HK-2 (cell line): ENCODE measurements around the gene IFNL4.
"Not testable (repeated sequence)": the region's sequence is repeated elsewhere in the genome, so short reads cannot be mapped to it uniquely, and the experiment has no call there.

Experiments used
- DNase-seq: peaks from one replicate; pipeline ENCODE4 v3.0.0-alpha.2; 2018; ENCODE audit not compliant: unreplicated experiment

IFNL4 gene

GRCh38 chr19:39248806-39249205 lies at the start of gene IFNL4:
Gene IFNL4, minus strand, starts transcription at chr19:39248856.
- no peak for DNase-seq

DNA sequence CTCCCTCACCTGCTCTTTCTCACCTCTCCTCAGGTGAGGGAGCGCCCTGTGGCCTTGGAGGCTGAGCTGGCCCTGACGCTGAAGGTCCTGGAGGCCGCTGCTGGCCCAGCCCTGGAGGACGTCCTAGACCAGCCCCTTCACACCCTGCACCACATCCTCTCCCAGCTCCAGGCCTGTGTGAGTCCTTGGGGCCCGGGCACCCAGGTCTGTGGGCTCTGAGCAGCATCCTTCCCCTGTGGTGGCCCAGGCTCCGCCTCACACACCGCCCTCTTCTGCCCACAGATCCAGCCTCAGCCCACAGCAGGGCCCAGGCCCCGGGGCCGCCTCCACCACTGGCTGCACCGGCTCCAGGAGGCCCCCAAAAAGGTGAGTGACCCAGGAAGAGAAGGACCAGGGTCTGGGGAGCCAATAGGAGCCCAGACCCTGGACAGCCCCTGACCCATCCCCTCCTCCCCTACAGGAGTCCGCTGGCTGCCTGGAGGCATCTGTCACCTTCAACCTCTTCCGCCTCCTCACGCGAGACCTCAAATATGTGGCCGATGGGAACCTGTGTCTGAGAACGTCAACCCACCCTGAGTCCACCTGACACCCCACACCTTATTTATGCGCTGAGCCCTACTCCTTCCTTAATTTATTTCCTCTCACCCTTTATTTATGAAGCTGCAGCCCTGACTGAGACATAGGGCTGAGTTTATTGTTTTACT lies 49.4 kb upstream of the IFNL4 start:
- no peak for DNase-seq

DNA sequence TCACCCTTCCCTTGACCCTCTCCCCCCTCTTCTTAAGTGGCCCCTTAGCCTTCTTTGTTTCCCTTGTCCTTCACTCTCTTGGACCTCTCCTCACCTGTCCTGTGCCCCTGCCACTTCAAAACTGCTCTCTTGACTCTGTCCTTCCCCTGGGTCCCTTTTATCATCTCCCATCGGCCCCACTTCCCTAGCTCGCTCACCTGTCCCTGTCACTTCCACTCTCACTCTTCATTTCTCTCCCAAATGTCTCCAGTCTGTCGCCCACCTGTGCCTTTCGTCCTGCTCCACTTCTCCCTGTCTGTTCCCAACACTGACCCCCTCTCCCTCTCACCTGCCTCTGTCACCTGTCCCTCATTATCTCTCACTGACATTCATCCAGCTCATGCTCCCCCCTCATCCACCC lies 48.2 kb upstream of the IFNL4 start:
- DNase-seq: no peak

- no peak for DNase-seq
Observed at GRCh38 chr19:39296055-39296645, 47.5 kb upstream of the IFNL4 start, which contains the start of gene IFNL1. Gene IFNL1, plus strand, starts transcription at chr19:39296407. Its CDS starts 15 bp downstream, at chr19:39296422.

DNA sequence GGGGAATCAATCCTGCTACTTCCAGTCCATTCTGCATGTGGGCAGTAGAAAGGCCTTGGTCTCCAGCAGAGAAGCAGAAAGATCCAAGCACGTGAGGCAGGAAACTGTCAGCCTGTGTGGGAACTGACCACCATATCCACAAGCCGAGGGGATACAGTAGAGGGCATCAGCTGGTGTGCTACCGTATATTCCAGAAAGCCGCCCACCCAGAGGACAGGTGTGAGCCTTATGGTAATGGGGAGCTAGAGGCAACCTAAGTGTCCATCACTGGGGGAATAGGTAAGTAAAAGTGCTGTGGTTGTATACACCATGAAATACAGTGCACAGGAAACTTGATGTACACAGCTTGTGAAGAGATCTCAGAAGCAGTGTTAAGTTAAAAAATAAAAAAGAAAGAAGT lies 44.7 kb upstream of the IFNL4 start:
- no peak for DNase-seq

DNA sequence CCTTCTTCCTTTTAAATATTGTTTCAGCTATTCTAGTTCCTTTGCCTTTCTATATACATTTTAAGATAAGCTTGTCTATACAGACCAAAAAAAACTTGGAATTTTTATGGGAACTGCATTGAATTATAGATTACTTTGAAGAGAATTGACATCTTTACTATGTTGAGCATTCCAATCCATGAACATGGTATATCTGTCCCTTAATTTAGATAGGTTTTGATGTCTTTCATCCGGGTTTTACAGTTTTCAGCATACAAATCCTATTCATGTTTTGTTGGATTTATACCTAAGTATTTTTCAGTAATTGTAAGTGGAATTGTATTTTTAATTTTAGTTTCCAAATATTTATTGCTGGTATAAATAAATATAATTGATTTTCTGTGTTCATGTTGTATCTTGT lies 35.4 kb upstream of the IFNL4 start:
- no peak for DNase-seq

DNA sequence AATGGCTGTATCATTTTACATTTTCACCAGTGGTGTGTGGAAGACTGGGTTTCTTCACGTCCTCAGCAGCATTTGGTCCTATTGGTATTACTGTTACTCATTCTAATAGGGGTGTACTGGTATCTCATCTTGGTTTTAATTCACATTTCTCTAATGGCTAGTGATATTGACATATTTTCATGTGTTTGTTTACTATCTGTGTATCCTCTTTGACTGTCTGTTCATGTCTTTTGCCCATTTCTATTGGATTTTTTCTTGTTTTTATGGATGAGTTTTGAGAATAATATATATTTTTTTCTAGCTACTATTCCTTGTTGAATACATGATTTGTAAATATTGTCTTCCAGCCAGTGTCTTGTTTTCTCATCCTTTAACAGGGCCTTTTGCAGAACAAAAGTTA lies 33.4 kb upstream of the IFNL4 start:
- DNase-seq: no peak

DNA sequence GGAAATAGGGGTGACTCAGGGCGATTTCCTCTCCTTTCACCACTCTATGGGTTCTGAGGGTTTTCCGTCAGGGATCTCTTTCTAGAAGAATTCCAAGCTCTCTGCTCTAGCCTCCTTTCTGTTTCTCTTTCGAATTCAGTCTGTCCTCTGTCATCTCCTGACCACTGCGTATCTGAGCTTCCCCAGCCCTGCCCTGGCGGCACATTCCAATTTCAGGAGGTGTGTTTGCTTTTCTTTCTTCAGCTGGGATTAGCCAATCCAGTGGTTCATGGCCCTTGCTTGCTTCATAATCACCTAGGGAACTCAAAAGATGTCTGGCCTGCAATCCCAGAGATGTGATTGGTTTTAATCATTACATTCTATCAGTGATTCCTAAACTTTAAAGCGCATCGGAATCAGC lies 28.9 kb upstream of the IFNL4 start:
- no peak for DNase-seq

- no peak for DNase-seq
Observed at GRCh38 chr19:39276740-39277139, 28.1 kb upstream of the IFNL4 start.

- no peak for DNase-seq
Observed at GRCh38 chr19:39275578-39275977, 26.9 kb upstream of the IFNL4 start.

- DNase-seq: not testable (repeated sequence)
Observed at GRCh38 chr19:39273859-39274258, 25.2 kb upstream of the IFNL4 start.

- no peak for DNase-seq
Observed at GRCh38 chr19:39270036-39270871, 21.6 kb upstream of the IFNL4 start.

- not testable (repeated sequence) for DNase-seq
Observed at GRCh38 chr19:39269369-39269768, 20.7 kb upstream of the IFNL4 start.

- DNase-seq: not testable (repeated sequence)
Observed at GRCh38 chr19:39268531-39269223, 20.0 kb upstream of the IFNL4 start.

DNA sequence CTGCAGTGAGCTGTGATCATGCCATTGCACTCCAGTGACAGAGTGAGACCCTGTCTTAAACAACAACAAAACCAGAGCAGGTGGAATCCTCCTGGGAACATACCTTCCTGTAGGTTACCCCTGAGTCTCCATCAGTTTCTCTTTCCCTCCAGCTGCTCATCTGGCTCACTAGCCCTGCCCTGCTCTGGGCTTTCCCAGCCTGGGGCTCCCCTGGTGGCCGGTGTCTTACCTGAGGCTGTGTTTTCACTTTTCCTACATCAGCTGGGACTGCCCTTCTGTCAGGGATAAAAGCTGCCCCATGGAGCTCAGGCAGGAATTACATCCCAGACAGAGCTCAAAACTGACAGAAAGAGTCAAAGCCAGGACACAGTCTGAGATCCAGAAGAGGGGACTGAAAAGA lies 19.4 kb upstream of the IFNL4 start, which contains the start of gene IFNL2:
IFNL2 (plus strand) TSS at position 312 of the 400 bp plus-strand sequence. CDS start 173 bp downstream, outside the sequence.
- DNase-seq: not testable (repeated sequence)

- DNase-seq: no peak
Observed at GRCh38 chr19:39265321-39265916, 16.8 kb upstream of the IFNL4 start.

GRCh38 chr19:39264306-39265290 lies 15.9 kb upstream of the IFNL4 start:
- no peak for DNase-seq

DNA sequence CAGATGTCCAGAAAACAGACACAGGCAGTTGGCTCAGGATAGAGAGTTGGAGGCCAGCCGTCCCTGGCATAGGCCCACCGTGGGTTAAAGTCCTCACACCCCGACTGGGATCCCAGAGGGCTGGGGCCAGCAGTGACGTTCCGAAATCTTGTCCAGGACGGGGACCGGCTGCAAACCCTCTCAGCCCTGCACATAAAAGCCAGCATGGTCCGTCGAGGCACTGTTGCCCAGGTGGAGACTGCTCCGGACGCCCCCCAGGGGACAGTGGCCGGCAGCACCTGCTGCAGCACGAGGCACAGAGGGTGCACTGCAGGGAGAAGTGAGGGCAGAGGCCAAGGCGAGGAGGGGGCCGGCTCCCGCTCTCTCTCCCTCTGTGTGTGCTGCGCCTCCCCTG lies 15.3 kb upstream of the IFNL4 start:
- DNase-seq: no peak

DNA sequence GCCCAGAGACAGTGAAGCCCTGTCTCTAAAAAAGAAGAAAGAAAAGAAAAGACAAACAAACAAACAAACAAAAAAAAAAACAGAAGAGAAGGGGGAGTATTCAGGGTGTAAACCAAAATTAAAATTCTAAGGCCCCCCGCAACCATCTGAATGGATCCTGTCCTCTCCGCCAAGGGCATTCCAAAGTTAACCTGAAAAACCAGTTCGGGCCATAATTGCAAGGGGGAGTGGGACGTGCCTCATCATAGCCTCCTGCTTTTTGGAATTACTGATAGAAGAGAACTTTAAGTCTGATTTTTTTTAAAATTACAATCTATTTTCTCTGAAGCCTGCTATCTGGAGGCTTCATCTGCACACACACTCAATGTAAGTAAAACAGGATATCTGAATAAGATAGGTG lies 13.8 kb upstream of the IFNL4 start:
- DNase-seq: no peak

GRCh38 chr19:39261704-39262103 lies 13.0 kb upstream of the IFNL4 start:
- DNase-seq: no peak
